GM18502 (cell line): ENCODE data around the gene USP2.
A peak's percentile ranks its signal among the peaks of the same experiment; 100 is the strongest.

Experiments used
- ATAC-seq: cut with Tn5 transposase; IDR thresholded peaks from one replicate; pipeline ENCODE4 v1.9.1; 2021; ENCODE audit warnings: mild to moderate bottlenecking; ENCODE audit not compliant: unreplicated experiment, poor library complexity

The USP2 gene

DNA sequence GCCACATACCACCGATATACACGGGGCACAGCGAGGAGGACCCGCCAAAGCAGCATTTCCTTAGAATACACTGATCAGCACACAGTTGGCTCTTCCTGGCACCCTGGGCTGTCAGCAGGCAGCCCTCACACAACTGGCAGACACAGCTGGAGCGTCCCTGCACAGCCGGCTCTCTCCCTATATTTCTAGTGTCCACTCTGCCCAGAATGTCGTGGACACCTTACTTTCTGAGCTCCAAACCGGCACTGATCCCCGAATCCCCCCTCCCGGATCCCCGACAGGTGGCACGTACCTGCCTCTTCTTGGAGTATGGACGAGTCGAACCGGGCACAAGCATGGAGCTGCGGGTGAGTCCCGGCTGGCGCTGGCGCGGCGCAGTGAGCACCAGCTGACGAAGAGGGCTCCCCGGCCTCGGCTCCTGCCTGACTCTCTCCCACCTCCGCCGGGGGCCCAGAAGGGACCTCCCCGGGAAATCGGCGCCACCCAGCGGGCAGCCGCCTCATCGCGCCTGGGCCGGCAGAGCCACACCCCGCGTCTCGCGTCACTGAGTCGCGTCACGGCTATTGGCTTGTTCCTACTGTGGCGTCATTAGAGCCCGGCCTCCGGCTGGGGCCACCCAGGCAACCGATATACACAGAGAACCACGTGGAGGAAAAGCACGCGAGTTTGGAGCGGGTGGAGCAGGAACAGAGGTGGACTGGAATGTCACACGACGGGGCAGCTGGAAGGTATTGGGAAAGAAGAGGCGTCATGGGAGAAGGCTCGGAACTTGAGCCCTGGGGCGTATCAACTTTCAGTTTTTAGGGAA lies at the start of gene USP2:
TSS of gene USP2 (minus strand) at position 510 of the 808 bp plus-strand sequence. CDS start 8,210 bp downstream, outside the sequence.
- peak; percentile 99 for ATAC-seq

DNA sequence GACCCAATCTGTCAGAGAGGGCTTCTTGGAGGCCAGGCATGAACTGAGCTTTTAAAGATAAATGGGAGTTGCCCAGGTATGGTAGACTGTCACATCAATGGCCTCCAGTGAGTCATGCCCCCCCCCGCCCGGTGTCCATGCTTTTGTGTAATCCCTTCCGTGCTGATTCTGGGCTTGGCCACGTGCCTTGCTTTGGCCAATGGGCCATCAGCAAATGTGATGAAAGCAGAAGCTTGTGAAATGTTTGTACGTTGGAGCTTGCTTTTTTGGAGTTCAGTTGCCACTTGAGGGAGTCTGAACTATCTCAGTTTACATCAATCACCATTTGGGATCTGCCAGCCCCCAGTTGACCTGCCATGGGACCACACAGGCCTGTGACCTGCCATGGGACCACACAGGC lies 45.8 kb upstream of the USP2 start:
- no peak for ATAC-seq

- no peak for ATAC-seq
Observed at GRCh38 chr11:119426142-119426541, 44.7 kb upstream of the USP2 start.

- ATAC-seq, result no peak
Observed at GRCh38 chr11:119424775-119425174, 43.3 kb upstream of the USP2 start.

DNA sequence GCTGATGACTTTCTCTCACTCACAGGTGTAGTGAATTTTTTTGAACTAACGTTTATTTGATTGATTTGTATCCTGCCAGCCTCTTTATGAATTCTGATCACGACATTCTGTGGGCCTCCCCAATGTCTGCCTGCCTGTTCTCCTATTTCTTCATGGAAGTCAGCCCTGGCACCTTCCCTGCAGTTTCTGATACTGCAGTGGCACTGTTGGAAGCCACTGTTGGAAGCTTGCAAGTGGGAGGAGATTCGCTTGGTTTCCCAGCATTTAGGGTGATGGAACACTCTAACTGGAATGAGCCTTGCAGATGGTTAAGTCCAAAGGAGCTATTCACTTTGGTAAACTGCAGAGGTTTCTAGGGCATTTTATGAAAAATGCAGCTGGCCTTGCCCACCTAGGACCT lies 42.8 kb upstream of the USP2 start:
- ATAC-seq, result no peak

GRCh38 chr11:119423509-119424254 lies 42.2 kb upstream of the USP2 start:
- ATAC-seq, result no peak

DNA sequence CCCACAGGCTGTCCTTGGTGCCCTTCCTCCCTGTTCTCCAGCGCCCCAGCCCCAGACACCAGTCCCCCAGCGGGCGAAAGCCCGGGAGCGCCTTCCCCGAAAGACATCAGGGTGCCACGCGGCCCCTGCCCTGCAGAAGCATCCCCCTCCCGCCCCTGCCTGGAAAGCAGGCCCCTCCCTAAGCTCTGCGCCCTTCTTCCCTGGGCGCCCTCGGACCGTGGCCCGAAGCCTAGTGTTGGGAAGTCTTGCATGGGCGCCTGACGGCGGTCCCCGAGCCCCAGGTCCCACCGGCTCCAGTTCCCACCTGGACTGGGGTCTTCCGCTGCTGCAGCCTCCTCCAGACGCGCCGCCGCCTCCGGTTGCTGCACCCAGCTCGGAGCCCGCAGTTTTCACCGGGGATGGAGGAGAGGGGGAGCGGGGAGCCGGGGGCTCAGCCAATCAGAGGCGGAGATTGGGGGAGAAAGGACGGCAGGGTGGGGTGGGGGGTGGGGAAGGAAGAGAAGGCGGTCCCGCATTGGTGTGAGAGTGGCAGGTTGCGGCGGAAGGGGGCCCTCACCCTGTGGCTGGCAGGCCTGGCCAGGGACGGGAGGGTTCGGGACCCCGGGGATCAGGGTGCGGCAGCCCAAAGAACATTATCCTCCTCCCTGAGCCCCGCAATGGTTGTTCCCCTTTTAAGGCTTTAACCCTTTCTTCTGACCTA lies 41.5 kb upstream of the USP2 start, which contains the start of gene THY1:
TSS of gene THY1 (minus strand) at position 364 of the 700 bp plus-strand sequence. CDS start 2,267 bp downstream, outside the sequence.
- ATAC-seq, result no peak

DNA sequence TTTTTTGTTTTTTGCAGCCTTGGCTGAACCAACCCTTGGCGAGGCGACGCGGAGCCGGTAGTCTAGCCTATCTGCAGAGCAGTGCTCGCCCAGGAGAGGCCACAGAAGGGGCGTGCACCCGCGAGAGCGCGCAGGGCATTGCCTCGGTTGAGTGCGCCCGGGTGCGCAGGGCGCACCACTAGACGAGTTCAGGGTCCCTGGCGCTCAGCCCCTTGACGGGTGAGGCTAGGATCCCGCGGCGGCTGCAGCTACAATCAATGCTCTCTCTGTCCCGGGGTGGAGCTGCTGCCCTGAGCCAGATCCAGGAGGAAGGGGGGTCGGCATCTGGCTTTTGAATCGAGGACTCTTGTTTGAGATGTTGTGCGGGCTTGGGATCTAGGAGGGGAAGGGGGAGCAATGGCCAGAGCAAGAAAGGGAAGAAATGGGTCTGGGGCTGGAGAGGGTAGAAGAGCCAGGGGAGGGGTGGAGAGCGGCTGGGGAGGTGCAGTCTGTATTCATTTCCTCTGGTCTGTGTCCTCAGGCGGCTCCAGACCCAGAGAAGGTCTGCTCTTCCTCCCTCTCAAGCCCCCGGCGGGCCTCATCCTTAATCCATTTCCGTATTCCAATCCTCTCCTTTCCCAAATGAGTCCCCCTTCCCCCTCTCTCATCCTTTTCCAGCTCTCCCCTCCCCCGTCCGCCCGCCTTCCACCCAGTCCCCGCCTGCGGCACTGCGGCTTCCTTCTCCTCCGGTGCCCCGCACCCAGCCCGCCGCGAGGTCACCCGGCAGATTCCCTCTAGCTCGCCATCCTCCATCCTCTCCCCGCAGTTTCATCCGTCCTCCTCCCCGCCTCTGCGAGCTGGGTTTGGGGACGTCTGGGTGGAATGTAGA lies 40.7 kb upstream of the USP2 start:
- no peak for ATAC-seq

DNA sequence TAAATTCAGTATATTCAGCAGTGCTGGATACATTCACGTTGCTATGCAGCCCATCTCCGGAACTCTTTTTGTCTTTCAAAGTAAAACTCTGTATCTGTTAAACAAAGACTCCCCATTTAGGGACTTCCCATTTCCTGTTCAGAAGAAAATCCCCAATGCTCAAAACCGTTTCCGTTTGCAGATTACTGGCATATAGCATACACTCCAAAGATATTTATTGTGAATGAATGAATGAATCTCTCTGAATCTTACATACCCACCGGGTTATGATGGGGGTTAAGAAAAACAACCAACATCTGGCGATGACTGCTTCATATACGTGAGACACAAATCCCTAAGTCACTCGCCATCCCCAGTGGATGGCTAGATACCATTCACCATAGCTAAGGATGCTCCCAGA lies 39.9 kb upstream of the USP2 start:
- ATAC-seq, result no peak

GRCh38 chr11:119420631-119421030 lies 39.1 kb upstream of the USP2 start:
- no peak for ATAC-seq

DNA sequence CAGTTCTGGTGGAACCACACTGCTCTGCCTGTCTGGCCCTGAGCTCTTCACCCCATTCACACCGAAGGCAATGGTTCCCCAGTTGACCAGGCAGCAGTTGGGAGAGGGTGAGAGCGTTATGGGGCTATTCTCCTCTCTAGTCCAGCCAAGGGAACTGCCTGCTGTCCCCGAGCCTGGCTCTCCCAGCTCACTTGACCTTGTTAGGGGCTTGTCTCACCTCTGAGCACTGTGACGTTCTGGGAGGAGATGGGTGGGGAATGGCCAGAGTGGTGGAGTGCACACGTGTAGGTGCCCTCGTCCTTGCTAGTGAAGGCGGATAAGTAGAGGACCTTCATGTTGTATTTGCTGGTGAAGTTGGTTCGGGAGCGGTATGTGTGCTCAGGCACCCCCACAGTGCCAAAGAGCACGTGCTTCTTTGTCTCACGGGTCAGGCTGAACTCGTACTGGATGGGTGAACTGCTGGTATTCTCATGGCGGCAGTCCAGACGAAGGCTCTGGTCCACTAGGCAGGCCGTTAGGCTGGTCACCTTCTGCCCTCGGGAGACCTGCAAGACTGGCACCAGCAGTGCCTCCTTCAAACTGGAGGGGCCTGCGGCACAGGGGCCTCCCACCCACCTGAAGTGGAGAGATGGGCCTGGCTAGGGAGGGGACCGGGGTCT lies 38.5 kb upstream of the USP2 start:
- no peak for ATAC-seq

GRCh38 chr11:119419246-119419645 lies 37.8 kb upstream of the USP2 start:
- ATAC-seq, result no peak

GRCh38 chr11:119418759-119419158 lies 37.3 kb upstream of the USP2 start:
- ATAC-seq, result no peak

DNA sequence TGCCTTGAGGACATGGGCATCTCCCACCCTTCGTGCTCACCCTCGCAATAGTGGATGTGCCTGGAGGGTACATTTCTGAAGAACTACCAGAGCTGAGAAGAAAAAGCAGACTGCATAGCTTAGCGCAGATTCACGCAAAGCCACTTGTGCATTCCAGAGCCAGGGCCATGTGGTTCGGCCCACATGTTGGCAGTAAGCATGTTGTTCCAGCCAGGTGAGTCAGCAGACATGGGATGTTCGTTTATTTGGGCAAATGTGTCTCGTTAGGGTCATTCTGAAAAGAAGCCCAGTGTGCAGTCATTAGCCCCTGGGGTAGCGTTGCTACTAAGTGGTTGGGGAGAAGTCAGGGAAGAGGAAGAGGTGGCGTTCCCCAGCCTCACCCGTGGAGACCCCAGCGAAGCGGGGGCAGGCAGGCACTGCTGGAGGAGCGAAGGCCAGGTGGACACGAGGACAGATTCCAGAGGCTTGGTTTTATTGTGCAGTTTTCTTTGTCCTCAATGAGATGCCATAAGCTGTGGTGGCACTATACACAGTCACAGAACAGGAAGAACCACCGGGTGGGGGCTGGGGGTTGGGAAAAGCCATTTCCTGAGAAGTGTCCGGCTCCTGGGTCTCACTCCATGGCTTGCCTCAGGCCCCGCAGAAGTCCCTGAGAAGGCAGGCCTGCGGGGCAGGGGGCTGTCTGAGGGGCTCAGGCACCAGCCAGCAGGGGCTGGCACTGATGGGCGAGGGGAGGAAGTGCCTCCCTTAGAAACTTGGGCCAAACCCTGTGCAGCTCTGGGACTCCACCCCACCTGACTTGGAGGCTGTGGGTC lies 36.4 kb upstream of the USP2 start:
- ATAC-seq, result no peak

DNA sequence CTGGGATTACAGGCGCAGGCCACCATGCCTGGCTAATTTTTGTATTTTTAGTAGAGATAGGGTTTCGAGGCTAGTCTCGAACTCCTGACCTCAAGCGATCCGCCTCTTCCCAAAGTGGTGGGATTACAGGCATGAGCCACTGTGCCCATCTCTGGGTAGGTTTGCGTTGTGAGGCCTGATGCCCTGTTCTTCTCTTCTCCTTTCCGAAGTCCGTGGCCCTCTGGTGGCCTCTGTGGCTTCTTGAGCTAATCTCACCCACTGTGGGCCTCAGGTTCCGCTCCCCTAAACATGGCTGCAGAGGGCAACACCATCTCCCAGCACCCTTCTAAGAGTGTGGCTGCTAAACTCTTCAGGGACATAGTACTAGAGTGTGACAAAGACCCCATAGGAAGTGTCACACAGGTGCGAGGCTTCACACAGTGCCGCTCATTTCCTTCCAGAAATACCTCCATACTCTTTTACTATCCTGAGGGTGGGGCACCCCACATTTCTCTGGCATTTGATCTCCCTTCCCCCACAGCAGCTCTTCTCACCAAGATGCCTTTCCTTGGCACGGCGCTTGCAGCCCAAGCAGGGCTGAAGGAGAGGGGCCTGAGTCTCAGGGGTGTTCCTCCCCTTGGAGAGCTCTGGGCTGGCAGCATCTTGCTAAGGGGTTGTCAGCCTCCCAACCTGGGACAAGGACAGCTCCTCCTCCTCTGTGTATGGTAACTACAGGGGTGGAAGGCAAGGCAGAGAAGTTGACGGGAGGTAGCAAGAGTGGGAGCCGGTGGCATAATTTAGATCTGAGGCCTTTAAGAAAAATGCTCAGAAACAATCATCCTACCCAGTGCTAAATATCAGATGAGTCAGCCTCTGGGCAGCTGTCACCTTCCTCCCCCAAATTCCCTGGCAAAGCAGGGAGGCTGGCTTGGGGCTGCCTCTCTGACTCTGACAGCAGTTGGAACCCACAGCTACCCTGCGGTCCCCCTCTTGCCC lies 35.4 kb upstream of the USP2 start:
- ATAC-seq, result no peak

DNA sequence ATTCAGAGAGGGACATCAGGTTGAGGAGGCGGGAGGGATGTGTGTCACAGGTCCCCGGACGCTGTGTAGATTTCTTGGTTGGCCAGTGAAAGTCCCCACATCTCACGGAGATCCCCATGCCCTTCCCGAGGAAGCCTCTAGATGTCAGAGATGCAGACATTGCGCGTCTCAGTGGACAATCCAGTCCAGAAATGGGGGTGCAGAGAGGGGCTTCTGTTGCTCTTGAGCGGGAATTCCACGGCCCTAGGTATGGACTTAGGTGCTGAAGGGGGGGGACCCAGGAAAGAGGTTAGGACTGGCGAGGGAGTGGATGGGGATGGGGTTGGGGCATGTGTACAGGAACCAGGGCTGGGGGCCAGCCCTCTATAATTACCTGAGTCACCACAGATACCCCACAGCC lies 34.5 kb upstream of the USP2 start:
- no peak for ATAC-seq

DNA sequence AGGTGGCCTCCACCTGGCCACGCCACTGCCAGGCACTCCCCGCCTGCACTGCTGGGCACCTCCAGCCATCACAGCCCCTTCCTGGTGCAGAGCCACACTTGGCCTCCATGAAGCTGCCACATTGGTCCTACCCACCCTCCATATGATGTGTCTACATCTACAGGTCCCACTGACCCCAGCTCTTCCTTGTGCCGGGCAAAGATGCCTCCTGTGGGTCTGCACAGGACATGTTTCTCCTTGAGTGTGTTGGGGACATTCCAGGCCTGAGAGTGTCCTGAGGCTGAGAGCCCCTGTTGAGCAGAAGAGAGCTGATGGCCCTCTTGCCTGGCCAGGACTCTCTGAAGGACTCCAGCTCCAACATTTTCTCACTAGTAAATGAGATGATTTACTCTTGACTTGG lies 34.0 kb upstream of the USP2 start:
- no peak for ATAC-seq

GRCh38 chr11:119414734-119415133 lies 33.2 kb upstream of the USP2 start:
- ATAC-seq, result no peak
